Mesothelial cell of epicardium (in vitro differentiated cells): ENCODE data around the gene VSTM2B. TPM values are rescaled to one million over a fixed set of nuclear protein-coding genes. Genes with fewer than 3 reads are reported as not detected.

Experiments
- DNase-seq, 2 experiments: peaks; one replicate each; pipeline ENCODE4 v3.0.0; 2021; ENCODE audit warnings: low spot score in 2 of 2; ENCODE audit not compliant: unreplicated experiment in 2 of 2
- H3K27ac Mint-ChIP-seq: 2 replicates; pipeline ENCODE4 v1.8.0; 2021; ENCODE audit warnings: mixed read lengths
- H3K27me3 Mint-ChIP-seq: 2 replicates; pipeline ENCODE4 v1.8.0; 2021; ENCODE audit warnings: low read depth, mixed read lengths
- H3K36me3 Mint-ChIP-seq: 2 replicates; pipeline ENCODE4 v1.8.0; 2021; ENCODE audit warnings: mixed read lengths
- H3K4me1 Mint-ChIP-seq: 2 replicates; pipeline ENCODE4 v1.8.0; 2021; ENCODE audit warnings: mixed read lengths
- H3K4me3 Mint-ChIP-seq: 2 replicates; pipeline ENCODE4 v1.8.0; 2021; ENCODE audit warnings: mild to moderate bottlenecking, moderate library complexity, mixed read lengths
- H3K9me3 Mint-ChIP-seq: 2 replicates; pipeline ENCODE4 v1.8.0; 2021; ENCODE audit warnings: mixed read lengths
- total RNA-seq: library from RNA; stranded (reverse); gene quantifications from 3 replicates; pipeline ENCODE4 v1.2.1, GENCODE V29; 2021
- TF ChIP-seq, protein P1 (sequence below): fragments of 200-600 bp; sonication (generic); IDR thresholded peaks from one replicate; pipeline ENCODE4 v1.5.0; 2021; ENCODE audit warnings: antibody characterized with exemption; ENCODE audit not compliant: unreplicated experiment

The VSTM2B gene
- total RNA-seq, 1 donor from 2014 or later: not detected

- Mint-ChIP-seq H3K4me3 (no peak overlapping the region), H3K27ac (no peak overlapping the region), H3K36me3 (no peaks in the 10 kb centered on the region), H3K4me1 (peaks cover 1% of the 10 kb centered on the region), H3K9me3 (no peaks in the 10 kb centered on the region), H3K27me3 (peaks cover 81% of the 10 kb centered on the region)
- no peak for DNase-seq
- TF ChIP-seq, protein P1, sequence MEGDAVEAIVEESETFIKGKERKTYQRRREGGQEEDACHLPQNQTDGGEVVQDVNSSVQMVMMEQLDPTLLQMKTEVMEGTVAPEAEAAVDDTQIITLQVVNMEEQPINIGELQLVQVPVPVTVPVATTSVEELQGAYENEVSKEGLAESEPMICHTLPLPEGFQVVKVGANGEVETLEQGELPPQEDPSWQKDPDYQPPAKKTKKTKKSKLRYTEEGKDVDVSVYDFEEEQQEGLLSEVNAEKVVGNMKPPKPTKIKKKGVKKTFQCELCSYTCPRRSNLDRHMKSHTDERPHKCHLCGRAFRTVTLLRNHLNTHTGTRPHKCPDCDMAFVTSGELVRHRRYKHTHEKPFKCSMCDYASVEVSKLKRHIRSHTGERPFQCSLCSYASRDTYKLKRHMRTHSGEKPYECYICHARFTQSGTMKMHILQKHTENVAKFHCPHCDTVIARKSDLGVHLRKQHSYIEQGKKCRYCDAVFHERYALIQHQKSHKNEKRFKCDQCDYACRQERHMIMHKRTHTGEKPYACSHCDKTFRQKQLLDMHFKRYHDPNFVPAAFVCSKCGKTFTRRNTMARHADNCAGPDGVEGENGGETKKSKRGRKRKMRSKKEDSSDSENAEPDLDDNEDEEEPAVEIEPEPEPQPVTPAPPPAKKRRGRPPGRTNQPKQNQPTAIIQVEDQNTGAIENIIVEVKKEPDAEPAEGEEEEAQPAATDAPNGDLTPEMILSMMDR: no peak
Observed at GRCh38 chr19:29571181-29571580, 45.4 kb downstream of the VSTM2B start.

DNA sequence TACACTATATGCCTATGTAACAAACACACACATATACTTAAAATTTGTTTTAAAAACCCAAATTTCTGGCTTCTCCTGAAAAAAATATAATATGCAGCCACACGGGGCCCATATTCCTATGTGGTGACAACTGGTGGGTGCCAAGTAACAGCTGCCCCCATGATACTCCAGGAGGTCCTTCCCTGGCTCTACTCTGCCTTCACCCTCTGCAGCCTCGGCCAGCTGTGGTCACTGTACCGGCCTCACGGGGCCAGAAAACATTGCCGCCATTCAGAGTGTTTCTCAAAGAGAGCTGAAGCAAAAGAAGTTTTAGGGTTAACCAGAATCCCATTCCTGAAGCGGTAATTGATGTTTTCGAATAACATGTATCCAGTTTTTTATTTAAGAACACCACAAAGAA lies 47.7 kb downstream of the VSTM2B start:
- Mint-ChIP-seq H3K4me1 (peaks cover 1% of the 10 kb centered on the region), H3K27me3 (peaks cover 93% of the 10 kb centered on the region), H3K36me3 (no peaks in the 10 kb centered on the region), H3K27ac (no peak overlapping the region), H3K9me3 (no peaks in the 10 kb centered on the region), H3K4me3 (no peak overlapping the region)
- no peak for DNase-seq
- TF ChIP-seq, protein P1: no peak

DNA sequence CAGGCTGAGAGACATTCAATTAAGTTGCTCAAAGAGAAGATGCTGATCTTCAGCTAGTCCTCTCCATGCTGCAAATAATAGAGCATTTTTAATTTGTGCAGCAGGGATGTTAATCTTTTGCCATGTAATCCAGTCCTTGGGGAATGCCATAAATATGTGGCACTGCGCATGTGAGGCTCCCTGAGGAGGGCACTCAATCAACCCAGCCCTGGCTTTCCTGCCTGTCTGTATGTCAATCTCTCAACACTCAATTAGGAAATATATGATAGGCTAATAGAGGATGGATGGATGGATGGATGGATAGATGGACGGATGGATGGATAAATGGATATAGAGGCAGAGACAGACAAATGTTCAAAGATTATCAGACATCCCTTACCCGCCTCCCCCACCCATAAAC lies 48.7 kb downstream of the VSTM2B start:
- TF ChIP-seq, protein P1: no peak
- no peaks in the 10 kb centered on the region for H3K36me3 Mint-ChIP-seq
- H3K4me3 Mint-ChIP-seq: no peak overlapping the region
- H3K27me3 Mint-ChIP-seq: peaks cover 98% of the 10 kb centered on the region
- DNase-seq: no peak
- H3K4me1 Mint-ChIP-seq: peaks cover 1% of the 10 kb centered on the region
- H3K9me3 Mint-ChIP-seq: no peaks in the 10 kb centered on the region
- H3K27ac Mint-ChIP-seq: no peak overlapping the region

- peaks cover 3% of the 10 kb centered on the region for H3K9me3 Mint-ChIP-seq
- no peaks in the 10 kb centered on the region for H3K36me3 Mint-ChIP-seq
- H3K27me3 Mint-ChIP-seq: peaks cover 98% of the 10 kb centered on the region
- TF ChIP-seq, protein P1: no peak
- H3K4me1 Mint-ChIP-seq: peaks cover 1% of the 10 kb centered on the region
- no peak for DNase-seq
- no peak overlapping the region for H3K4me3 Mint-ChIP-seq
- H3K27ac Mint-ChIP-seq: no peak overlapping the region
Observed at GRCh38 chr19:29576046-29576606, 50.3 kb downstream of the VSTM2B start.

DNA sequence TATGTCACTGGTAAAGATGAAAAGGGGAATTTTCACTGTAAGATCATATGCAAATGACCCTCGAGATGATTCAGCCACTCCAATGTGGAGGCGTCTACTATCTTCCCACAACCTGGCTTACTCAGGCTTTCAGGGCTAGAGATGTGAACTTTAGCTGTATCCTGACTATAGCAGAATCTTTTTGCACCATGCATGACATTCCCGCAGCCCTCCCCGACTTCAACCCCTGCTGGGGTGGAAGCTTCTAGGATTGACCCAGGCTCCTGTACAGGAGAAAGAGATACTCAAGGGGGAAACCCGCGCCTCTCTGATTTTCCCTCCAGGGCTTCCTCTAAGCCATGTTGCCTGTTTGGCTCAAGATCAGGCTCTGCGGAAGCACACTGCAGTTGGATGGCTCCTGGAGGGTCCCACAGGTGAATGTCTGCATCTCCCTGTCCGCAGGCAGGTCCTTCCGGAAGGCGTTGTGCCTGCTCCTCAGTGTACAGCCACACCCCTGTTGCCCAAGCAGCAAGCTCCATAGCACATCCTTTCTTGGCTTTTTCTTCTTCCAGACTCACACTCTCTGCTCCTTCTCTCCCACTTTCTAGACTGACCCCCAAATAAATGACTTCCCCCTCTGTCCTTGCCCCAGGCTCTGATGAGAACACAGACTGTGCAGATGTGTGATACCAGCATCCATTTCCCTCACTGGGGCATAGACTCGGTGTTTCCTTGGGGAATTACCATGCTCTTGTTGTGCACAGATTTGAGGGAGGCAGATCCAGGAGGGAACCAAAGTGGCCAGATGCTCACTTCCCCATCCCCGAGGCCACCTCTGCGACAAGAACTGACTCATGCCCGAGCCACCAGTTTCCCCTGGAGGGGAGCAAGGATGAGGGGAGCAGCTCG lies 51.2 kb downstream of the VSTM2B start:
- no peak overlapping the region for H3K27ac Mint-ChIP-seq
- H3K36me3 Mint-ChIP-seq: no peaks in the 10 kb centered on the region
- H3K27me3 Mint-ChIP-seq: peaks cover 94% of the 10 kb centered on the region
- DNase-seq: no peak
- H3K9me3 Mint-ChIP-seq: peaks cover 5% of the 10 kb centered on the region
- H3K4me1 Mint-ChIP-seq: peaks cover 1% of the 10 kb centered on the region
- TF ChIP-seq, protein P1: no peak
- no peak overlapping the region for H3K4me3 Mint-ChIP-seq
